Esophagus muscularis mucosa (tissue), 3 donors: ENCODE data around the gene LY9.

ENCODE experiments used
- CTCF ChIP-seq, 3 experiments: fragments of 200-600 bp in 2 of 3; fragments of 450-650 bp in 1 of 3; sonication (generic) in 2 of 3; IDR thresholded peaks; one replicate each; pipeline ENCODE4 v1.5.1; 2017 to 2019; ENCODE audit warnings: antibody characterized with exemption in 3 of 3, mild to moderate bottlenecking in 2 of 3, moderate library complexity in 1 of 3
- POLR2A ChIP-seq: fragments of 450-650 bp; IDR thresholded peaks from one replicate; pipeline ENCODE4 v1.6.1; 2017; ENCODE audit warnings: antibody characterized with exemption, moderate library complexity, mild to moderate bottlenecking, low read depth

- TF ChIP-seq CTCF (IDR thresholded peaks at IDR 0.05): no peak
- no peak for TF ChIP-seq POLR2A
These were observed 22.4 kb downstream of the LY9 start for GRCh38 chr1:160818207-160818937.
